ENCODE measurements around the gene MAP4K2.

- TF ChIP-seq TAF1 (CRISPR knock-in tag; IDR thresholded peaks at IDR 0.05) (no peak), POLR2A (IDR thresholded peaks at IDR 0.05; ENCODE audit: insufficient read depth in 1 of 2, low read depth in 2 of 2, low read length in 2 of 2) (no peak), PREB (CRISPR knock-in tag; IDR thresholded peaks at IDR 0.05) (no peak), FOXK2 (IDR thresholded peaks at IDR 0.05) (no peak), ZNF281 (CRISPR knock-in tag; IDR thresholded peaks at IDR 0.05; ENCODE audit: borderline replicate concordance) (no peak), GMEB1 (CRISPR knock-in tag; IDR thresholded peaks at IDR 0.05; ENCODE audit: borderline replicate concordance) (no peak), ZNF770 (CRISPR knock-in tag; IDR thresholded peaks at IDR 0.05) (no peak), ZFP82 (CRISPR knock-in tag; IDR thresholded peaks at IDR 0.05; ENCODE audit: borderline replicate concordance) (no peak), JUNB (CRISPR knock-in tag; IDR thresholded peaks at IDR 0.05; ENCODE audit: borderline replicate concordance) (no peak)
Measured at GRCh38 chr11:64788321-64789215, 14.4 kb downstream of the MAP4K2 start.
